Measurements from ENCODE around the gene GGA1.
"Not testable (repeated sequence)": the region's sequence is repeated elsewhere in the genome, so short reads cannot be mapped to it uniquely, and the experiment has no call there.

Gene GGA1

GRCh38 chr22:37654563-37655251 lies 46.1 kb downstream of the GGA1 start:
- no peak overlapping the region for H2AFZ ChIP-seq (ENCODE audit: low read depth, low read length)
- H3K9ac ChIP-seq (ENCODE audit: low read depth, low read length), result no peak overlapping the region
- no peak overlapping the region for H3K4me3 ChIP-seq (ENCODE audit: low read depth in 1 of 2, low read length in 2 of 2)
- H3K4me1 ChIP-seq (ENCODE audit: insufficient read depth, low read length), result peaks cover 15% of the 10 kb centered on the region
- H3K27ac ChIP-seq (ENCODE audit: low read length), result no peak overlapping the region
- no peaks in the 10 kb centered on the region for H3K27me3 ChIP-seq (ENCODE audit: insufficient read depth, low read length, poor library complexity)
- H4K20me1 ChIP-seq (ENCODE audit: insufficient read depth, low read length), result peaks cover 7% of the 10 kb centered on the region
- ATAC-seq (ENCODE audit: insufficient read depth, low read depth), result no peak
- H3K36me3 ChIP-seq (ENCODE audit: insufficient read depth, low read length), result peaks cover 11% of the 10 kb centered on the region; the same call in 1 of the 2 replicates
- no peak overlapping the region for H3K4me2 ChIP-seq (ENCODE audit: insufficient read depth, low read length)
- no peak for DNase-seq
- TF ChIP-seq EZH2 (IDR thresholded peaks at IDR 0.05; ENCODE audit: borderline replicate concordance, low read depth, low read length, severe bottlenecking) (no peak), CTCF (IDR thresholded peaks at IDR 0.05; ENCODE audit: borderline replicate concordance, extremely low read depth, low read length, poor library complexity, severe bottlenecking) (no peak)
- H3K9me3 ChIP-seq (ENCODE audit: insufficient read depth, low read length, severe bottlenecking), result no peaks in the 10 kb centered on the region
- peaks cover 17% of the 10 kb centered on the region for H3K79me2 ChIP-seq (ENCODE audit: insufficient read depth, low read length)

GRCh38 chr22:37655252-37655563 lies 46.6 kb downstream of the GGA1 start:
- Histone ChIP-seq H3K36me3 (ENCODE audit: insufficient read depth, low read length) (peaks cover 15% of the 10 kb centered on the region; the same call in 1 of the 2 replicates), H3K4me2 (ENCODE audit: insufficient read depth, low read length) (no peak overlapping the region), H3K9ac (ENCODE audit: low read depth, low read length) (no peak overlapping the region), H3K79me2 (ENCODE audit: insufficient read depth, low read length) (peaks cover 22% of the 10 kb centered on the region), H3K27ac (ENCODE audit: low read length) (no peak overlapping the region), H2AFZ (ENCODE audit: low read depth, low read length) (no peak overlapping the region), H3K27me3 (ENCODE audit: insufficient read depth, low read length, poor library complexity) (no peaks in the 10 kb centered on the region), H3K4me3 (ENCODE audit: low read depth in 1 of 2, low read length in 2 of 2) (no peak overlapping the region), H4K20me1 (ENCODE audit: insufficient read depth, low read length) (peaks cover 12% of the 10 kb centered on the region), H3K9me3 (ENCODE audit: insufficient read depth, low read length, severe bottlenecking) (no peaks in the 10 kb centered on the region), H3K4me1 (ENCODE audit: insufficient read depth, low read length) (peaks cover 20% of the 10 kb centered on the region)
- DNase-seq, result no peak
- no peak for ATAC-seq (ENCODE audit: insufficient read depth, low read depth)
- TF ChIP-seq EZH2 (IDR thresholded peaks at IDR 0.05; ENCODE audit: borderline replicate concordance, low read depth, low read length, severe bottlenecking), result no peak
- TF ChIP-seq CTCF (IDR thresholded peaks at IDR 0.05; ENCODE audit: borderline replicate concordance, extremely low read depth, low read length, poor library complexity, severe bottlenecking), result no peak

GRCh38 chr22:37656583-37656982 lies 47.9 kb downstream of the GGA1 start:
- Histone ChIP-seq H4K20me1 (ENCODE audit: insufficient read depth, low read length) (peaks cover 26% of the 10 kb centered on the region), H3K79me2 (ENCODE audit: insufficient read depth, low read length) (peaks cover 36% of the 10 kb centered on the region), H3K36me3 (ENCODE audit: insufficient read depth, low read length) (peaks cover 23% of the 10 kb centered on the region), H3K4me1 (ENCODE audit: insufficient read depth, low read length) (peaks cover 34% of the 10 kb centered on the region)
- H3K27ac ChIP-seq (ENCODE audit: low read length); H2AFZ ChIP-seq (ENCODE audit: low read depth, low read length); ATAC-seq (ENCODE audit: insufficient read depth, low read depth); H3K4me3 ChIP-seq (ENCODE audit: low read depth in 1 of 2, low read length in 2 of 2); H3K27me3 ChIP-seq (ENCODE audit: insufficient read depth, low read length, poor library complexity); DNase-seq; H3K4me2 ChIP-seq (ENCODE audit: insufficient read depth, low read length); H3K9me3 ChIP-seq (ENCODE audit: insufficient read depth, low read length, severe bottlenecking); H3K9ac ChIP-seq (ENCODE audit: low read depth, low read length): not testable (repeated sequence)

GRCh38 chr22:37657590-37658132 lies 49.0 kb downstream of the GGA1 start:
- Histone ChIP-seq H3K4me3 (ENCODE audit: low read depth in 1 of 2, low read length in 2 of 2) (peak overlapping the region; percentile 30 to 99), H3K4me1 (ENCODE audit: insufficient read depth, low read length) (peaks cover 42% of the 10 kb centered on the region), H3K4me2 (ENCODE audit: insufficient read depth, low read length) (peak overlapping the region; percentile 87), H3K9me3 (ENCODE audit: insufficient read depth, low read length, severe bottlenecking) (no peaks in the 10 kb centered on the region), H2AFZ (ENCODE audit: low read depth, low read length) (peak overlapping the region; percentile 95), H3K9ac (ENCODE audit: low read depth, low read length) (peak overlapping the region; percentile 92), H4K20me1 (ENCODE audit: insufficient read depth, low read length) (peaks cover 36% of the 10 kb centered on the region), H3K79me2 (ENCODE audit: insufficient read depth, low read length) (peaks cover 46% of the 10 kb centered on the region), H3K36me3 (ENCODE audit: insufficient read depth, low read length) (peaks cover 31% of the 10 kb centered on the region), H3K27ac (ENCODE audit: low read length) (peak overlapping the region; percentile 93), H3K27me3 (ENCODE audit: insufficient read depth, low read length, poor library complexity) (no peaks in the 10 kb centered on the region)
- ATAC-seq (ENCODE audit: insufficient read depth, low read depth) (no peak), DNase-seq (no peak)
- TF ChIP-seq EZH2 (IDR thresholded peaks at IDR 0.05; ENCODE audit: borderline replicate concordance, low read depth, low read length, severe bottlenecking) (no peak), CTCF (IDR thresholded peaks at IDR 0.05; ENCODE audit: borderline replicate concordance, extremely low read depth, low read length, poor library complexity, severe bottlenecking) (no peak)

All from DND-41 (cell line).